Left ventricle myocardium inferior (tissue), 1 donor: ENCODE data around the gene CCL13. TPM values are rescaled to one million over a fixed set of nuclear protein-coding genes. Genes with fewer than 3 reads are reported as not detected.

Experiments used
- DNase-seq: peaks from one replicate; pipeline ENCODE4 v3.0.0-alpha.2; 2020
- H3K27ac ChIP-seq: fragments of 200-600 bp; replicated peaks from 2 replicates; pipeline ENCODE4 v1.8.0; 2021
- H3K27me3 ChIP-seq: fragments of 200-600 bp; 2 replicates; pipeline ENCODE4 v1.8.0; 2021; ENCODE audit warnings: low read depth
- H3K36me3 ChIP-seq: fragments of 200-600 bp; 2 replicates; pipeline ENCODE4 v1.8.0; 2021
- H3K4me1 ChIP-seq: fragments of 200-600 bp; 2 replicates; pipeline ENCODE4 v1.8.0; 2021
- H3K4me3 ChIP-seq: fragments of 200-600 bp; 2 replicates; pipeline ENCODE4 v1.8.0; 2021; ENCODE audit warnings: mild to moderate bottlenecking, moderate library complexity
- H3K9me3 ChIP-seq: fragments of 200-600 bp; replicated peaks from 2 replicates; pipeline ENCODE4 v1.8.0; 2021
- intact Hi-C: fragments of 100-400 bp; cut with micrococcal nuclease; formaldehyde crosslinking; loops from one replicate; pipeline ENCODE4 v1.11.0; 2022
- total RNA-seq: library from RNA; stranded (reverse); fragmentation: NEBNext Ultra II Directional; extraction: Animal tissue kit (Norgen Biotek cat#: 25700); gene quantifications from one replicate; pipeline ENCODE4 v1.2.1, GENCODE V29; 2021
- TF ChIP-seq, protein P1 (sequence below): fragments of 200-600 bp; IDR thresholded peaks from 2 replicates; pipeline ENCODE4 v1.8.0; 2021; ENCODE audit warnings: antibody characterized with exemption, mild to moderate bottlenecking, borderline replicate concordance
- donor health status: DM: no; HTN: yes; CAD: no; lungs with severe emphysema.

The CCL13 gene
- total RNA-seq, 1 donor from 2014 or later: 0.74 TPM

DNA sequence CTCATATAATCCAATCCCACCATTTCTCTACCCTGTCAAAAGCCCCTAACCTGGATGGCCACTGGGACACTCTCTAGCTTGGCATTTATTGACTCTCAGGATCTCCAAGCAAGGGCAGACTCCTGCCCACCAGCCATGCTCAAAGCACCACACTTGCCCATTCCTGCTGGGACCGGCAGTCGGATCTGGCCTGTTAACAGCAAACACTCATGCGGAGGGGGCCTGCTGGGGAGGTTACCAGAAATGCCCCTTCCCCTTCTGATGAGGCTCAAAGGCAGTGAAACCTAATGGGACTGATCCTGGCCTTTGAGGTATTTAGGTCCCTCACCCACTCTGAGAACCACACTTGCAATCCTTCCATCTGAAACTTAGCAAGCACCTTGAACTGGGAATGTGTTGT is 13.3 kb downstream of the CCL13 start:
- intact Hi-C loops: loop anchor here (10.0 kb wide), 1 partner anchor 65 kb away; no protein-coding TSS in a partner anchor
- H3K4me3 ChIP-seq: no peak overlapping the region

DNA sequence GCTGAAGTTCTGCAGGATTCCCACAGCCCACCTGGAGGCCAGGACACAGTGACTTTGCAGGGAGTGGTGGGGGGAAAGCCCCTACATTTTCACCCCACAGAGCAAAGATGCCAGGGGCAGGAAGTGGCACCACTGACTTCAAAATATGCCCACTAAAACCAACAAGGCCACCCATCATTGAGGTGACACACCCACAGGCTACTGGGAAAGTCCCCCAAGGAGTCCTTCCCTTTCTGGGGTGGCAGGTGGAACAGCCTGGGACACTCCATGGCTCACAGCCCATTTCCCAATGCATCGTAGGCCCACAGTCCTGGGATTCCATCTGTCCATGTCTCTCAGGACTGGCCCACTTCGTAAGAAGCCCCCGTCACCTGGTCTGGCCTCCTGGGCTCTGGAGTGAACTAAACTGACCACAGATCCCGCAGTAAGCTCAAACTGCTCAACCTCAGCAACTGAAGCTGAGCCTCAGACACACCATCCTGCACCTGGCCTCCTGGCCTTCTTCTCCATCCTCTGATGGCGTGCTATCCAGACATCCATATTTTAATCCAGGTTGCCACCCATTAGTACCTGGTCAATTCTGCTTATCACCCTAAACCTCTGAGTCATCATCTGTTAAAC is 14.2 kb downstream of the CCL13 start:
- Histone ChIP-seq H3K9me3 (no peaks in the 10 kb centered on the region), H3K27me3 (peaks cover 30% of the 10 kb centered on the region), H3K36me3 (no peaks in the 10 kb centered on the region), H3K27ac (no peak overlapping the region), H3K4me3 (no peak overlapping the region), H3K4me1 (no peaks in the 10 kb centered on the region)
- intact Hi-C loops: no loop called here
- TF ChIP-seq, protein P1, sequence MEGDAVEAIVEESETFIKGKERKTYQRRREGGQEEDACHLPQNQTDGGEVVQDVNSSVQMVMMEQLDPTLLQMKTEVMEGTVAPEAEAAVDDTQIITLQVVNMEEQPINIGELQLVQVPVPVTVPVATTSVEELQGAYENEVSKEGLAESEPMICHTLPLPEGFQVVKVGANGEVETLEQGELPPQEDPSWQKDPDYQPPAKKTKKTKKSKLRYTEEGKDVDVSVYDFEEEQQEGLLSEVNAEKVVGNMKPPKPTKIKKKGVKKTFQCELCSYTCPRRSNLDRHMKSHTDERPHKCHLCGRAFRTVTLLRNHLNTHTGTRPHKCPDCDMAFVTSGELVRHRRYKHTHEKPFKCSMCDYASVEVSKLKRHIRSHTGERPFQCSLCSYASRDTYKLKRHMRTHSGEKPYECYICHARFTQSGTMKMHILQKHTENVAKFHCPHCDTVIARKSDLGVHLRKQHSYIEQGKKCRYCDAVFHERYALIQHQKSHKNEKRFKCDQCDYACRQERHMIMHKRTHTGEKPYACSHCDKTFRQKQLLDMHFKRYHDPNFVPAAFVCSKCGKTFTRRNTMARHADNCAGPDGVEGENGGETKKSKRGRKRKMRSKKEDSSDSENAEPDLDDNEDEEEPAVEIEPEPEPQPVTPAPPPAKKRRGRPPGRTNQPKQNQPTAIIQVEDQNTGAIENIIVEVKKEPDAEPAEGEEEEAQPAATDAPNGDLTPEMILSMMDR: no peak
- DNase-seq: no peak

More for the DNA sequence above, 13.3 kb downstream of the CCL13 start:
- peaks cover 39% of the 10 kb centered on the region for H3K27me3 ChIP-seq
- H3K4me1 ChIP-seq: no peaks in the 10 kb centered on the region
- DNase-seq: no peak
- no peaks in the 10 kb centered on the region for H3K36me3 ChIP-seq
- no peak overlapping the region for H3K27ac ChIP-seq
- H3K9me3 ChIP-seq: no peaks in the 10 kb centered on the region
- TF ChIP-seq, protein P1: no peak

GRCh38 chr17:34370997-34371395 is 14.7 kb downstream of the CCL13 start:
- H3K27me3 ChIP-seq: peaks cover 30% of the 10 kb centered on the region
- no peaks in the 10 kb centered on the region for H3K36me3 ChIP-seq
- no peaks in the 10 kb centered on the region for H3K4me1 ChIP-seq
- no peak overlapping the region for H3K27ac ChIP-seq
- no peaks in the 10 kb centered on the region for H3K9me3 ChIP-seq
- TF ChIP-seq, protein P1: no peak
- H3K4me3 ChIP-seq: no peak overlapping the region
- intact Hi-C loops: no loop called here
- no peak for DNase-seq

DNA sequence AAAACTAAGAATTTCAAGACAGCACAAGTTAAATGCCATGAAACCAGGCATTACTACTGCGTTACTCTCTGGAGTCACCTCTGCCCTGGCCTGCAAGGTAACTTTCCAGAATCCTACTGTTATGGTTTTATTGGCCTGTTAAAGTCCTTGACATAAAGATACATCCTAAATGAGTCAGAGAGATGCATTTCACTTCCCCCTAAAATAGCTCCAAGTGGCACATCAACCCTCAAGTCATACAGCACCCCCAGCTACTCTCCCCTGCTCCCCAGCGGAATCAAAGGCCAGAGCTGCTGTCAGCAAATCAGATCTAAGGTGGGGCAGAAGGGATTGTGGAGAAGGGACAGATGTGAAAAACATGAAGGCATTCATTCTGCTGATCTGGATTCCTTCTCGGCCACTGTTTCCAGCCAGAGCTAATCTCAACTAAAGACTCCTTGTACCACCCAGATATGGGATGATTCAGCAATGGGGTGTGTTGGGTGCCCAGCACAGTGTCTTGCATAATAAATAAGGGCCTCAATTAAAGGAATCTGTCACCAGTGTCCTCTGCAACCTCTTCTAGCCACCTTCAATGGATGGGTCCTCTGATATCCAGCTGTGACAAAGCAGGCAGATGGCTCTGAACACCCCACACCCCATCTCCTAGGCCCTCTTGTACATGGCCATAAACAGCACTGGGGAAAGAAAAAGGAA is 15.3 kb downstream of the CCL13 start:
- no peaks in the 10 kb centered on the region for H3K9me3 ChIP-seq

DNA sequence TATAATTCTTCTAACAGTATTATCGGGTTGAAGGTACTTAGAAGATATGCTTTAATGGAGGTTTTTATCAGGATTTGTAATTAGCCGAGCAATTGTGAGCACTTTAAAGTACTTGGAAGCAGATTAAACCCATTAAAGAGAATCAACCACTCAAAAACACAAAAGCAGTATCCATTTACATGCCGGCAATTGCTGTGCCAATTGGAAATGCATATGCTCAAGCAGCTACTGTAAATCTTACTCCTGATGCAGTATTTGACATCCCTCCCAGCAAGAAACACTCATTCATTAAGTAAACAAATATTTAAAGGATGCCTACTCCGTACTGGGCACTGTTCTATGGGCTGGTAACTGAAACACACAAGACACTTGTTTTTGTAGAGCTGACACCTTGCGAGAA is 18.2 kb downstream of the CCL13 start:
- Histone ChIP-seq H3K27me3 (peaks cover 32% of the 10 kb centered on the region), H3K36me3 (no peaks in the 10 kb centered on the region), H3K4me1 (no peaks in the 10 kb centered on the region), H3K9me3 (no peaks in the 10 kb centered on the region), H3K4me3 (no peak overlapping the region), H3K27ac (no peak overlapping the region)
- TF ChIP-seq, protein P1: no peak
- DNase-seq: no peak
- intact Hi-C loops: no loop called here

More for the DNA sequence above, 15.3 kb downstream of the CCL13 start:
- H3K4me1 ChIP-seq: no peaks in the 10 kb centered on the region
- H3K27ac ChIP-seq: no peak overlapping the region
- no peaks in the 10 kb centered on the region for H3K36me3 ChIP-seq
- intact Hi-C loops: no loop called here
- TF ChIP-seq, protein P1: no peak
- peaks cover 30% of the 10 kb centered on the region for H3K27me3 ChIP-seq
- no peak overlapping the region for H3K4me3 ChIP-seq
- DNase-seq: no peak
